Adrenal gland (tissue), 12 donors: ENCODE measurements around the gene SELENOW. TPM values are rescaled to one million over a fixed set of nuclear protein-coding genes. Genes with fewer than 3 reads are reported as not detected.

Experiments
- DNase-seq, 7 donors: peaks; one replicate each; pipeline ENCODE4 v3.0.0-alpha.2; 2019 to 2020
- H3K27ac ChIP-seq, 5 donors: fragments of 200-600 bp; sonication (generic) in 4 of 5; 1 replicate in 3 of 5; 2 replicates in 2 of 5; pipeline versions ENCODE4 v1.5.1 to v1.8.0; 2016 to 2020; ENCODE audit warnings: mild to moderate bottlenecking in 1 of 5
- H3K27me3 ChIP-seq: fragments of 200-600 bp; 2 replicates; pipeline ENCODE4 v1.8.0; 2021
- H3K36me3 ChIP-seq, 2 donors: fragments of 200-600 bp; replicated peaks in 1 of 2; 1 replicate in 1 of 2; 2 replicates in 1 of 2; pipeline versions ENCODE4 v1.5.1 to v1.8.0; 2018 to 2022
- H3K4me1 ChIP-seq, 2 donors: fragments of 200-600 bp; replicated peaks in 1 of 2; 1 replicate in 1 of 2; 2 replicates in 1 of 2; pipeline versions ENCODE4 v1.5.1 to v1.8.0; 2018 to 2021
- H3K4me3 ChIP-seq, 4 donors: fragments of 200-600 bp; sonication (generic) in 3 of 4; one replicate each; pipeline ENCODE4 v1.5.1; 2016 to 2018
- H3K9me3 ChIP-seq, 3 donors: fragments of 200-600 bp; sonication (generic) in 1 of 3; replicated peaks in 1 of 3; 1 replicate in 2 of 3; 2 replicates in 1 of 3; pipeline versions ENCODE4 v1.5.1 to v1.8.0; 2016 to 2021
- POLR2A ChIP-seq, 2 donors: fragments of 450-650 bp; IDR thresholded peaks; one replicate each; pipeline ENCODE4 v1.6.1; 2017; ENCODE audit warnings: antibody characterized with exemption in 2 of 2, mild to moderate bottlenecking in 2 of 2, moderate library complexity in 1 of 2
- WGBS, 4 donors: extraction: QIAGEN DNeasy Blood & Tissue Kit in 2 of 4; methylation state at CpG; one replicate each; pipeline versions ENCODE4 v1.1.5 to v1.1.7; 2013 to 2017; 5-methylcytosine and 5-hydroxymethylcytosine counted together
- intact Hi-C, 2 donors: fragments of 100-400 bp; cut with DNase I; formaldehyde crosslinking; loops; one replicate each; pipeline versions ENCODE4 v1.14.1 to v1.15.0; 2022 to 2023
- polyA plus RNA-seq, 3 donors: library from polyadenylated mRNA; stranded (reverse); fragments of 200-250 nt in 2 of 3; fragments of 350-450 nt in 1 of 3; fragmentation: Illumina TruSeq in 1 of 3; extraction: RNeasy Lipid Tissue Mini Kit (QIAGEN cat#74804) in 1 of 3; gene quantifications; one replicate each; pipeline ENCODE4 v1.2.3, GENCODE V29; 2013 to 2014
- total RNA-seq, 9 donors: library from RNA; depleted of rRNA in 4 of 9; stranded (reverse); fragments of >200 nt in 4 of 9; fragments of 120-200 nt in 1 of 9; fragmentation: NEBNext Ultra II Directional in 1 of 9; extraction: Animal tissue kit (Norgen Biotek cat#: 25700) in 1 of 9; gene quantifications; one replicate each; pipeline versions ENCODE4 v1.1.0 to v1.2.4, GENCODE V29; 2013 to 2023
- TF ChIP-seq, protein P1 (sequence below), 6 experiments: fragments of 450-650 bp in 4 of 6; fragments of 200-600 bp in 2 of 6; sonication (generic) in 1 of 6; IDR thresholded peaks; 1 replicate in 5 of 6; 2 replicates in 1 of 6; pipeline versions ENCODE4 v1.5.1 to v1.8.0; 2016 to 2021; ENCODE audit warnings: antibody characterized with exemption in 6 of 6, mild to moderate bottlenecking in 2 of 6, moderate library complexity in 1 of 6
- donor health status: healthy with polysubstance abuse.
- donor health status: Bipolar disorder and iron deficiency.
- donor health status: DM: yes; HTN: yes; CAD: no.
- donor health status: DM: no; HTN: no; CAD: no.
- donor health status: DM: no; HTN: no; CAD: no.
- donor health status: DM: yes; HTN: yes; CAD: no.

The SELENOW gene
- total and polyA plus RNA-seq, 12 donors = 102 to 479 (median 168) TPM

DNA sequence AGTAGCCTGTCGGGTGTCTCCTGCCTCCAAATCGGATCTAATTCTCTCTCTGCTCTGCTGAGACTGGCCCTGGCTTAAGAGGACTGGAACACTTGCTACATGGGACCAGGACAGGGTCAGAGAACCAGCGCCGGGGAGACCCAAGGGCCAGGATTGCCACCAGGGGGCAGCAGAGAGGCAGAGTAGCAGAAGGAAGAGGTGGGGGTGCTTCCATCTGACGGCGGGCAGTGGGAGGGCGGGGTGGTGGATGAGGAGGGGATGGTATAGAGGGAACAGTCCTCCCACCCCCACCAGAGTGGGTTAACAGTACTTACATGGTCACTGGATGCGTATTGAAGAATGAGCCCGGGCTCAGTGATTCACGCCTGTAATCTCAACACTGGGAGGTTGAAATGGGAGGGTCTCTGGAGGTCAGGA is 11.9 kb downstream of the SELENOW start:
- Histone ChIP-seq H3K36me3 (peaks cover 0 to 6% of the 10 kb centered on the region in 2 donors), H3K27me3 (no peaks in the 10 kb centered on the region), H3K4me1 (no peaks in the 10 kb centered on the region), H3K27ac (no peak overlapping the region), H3K9me3 (no peaks in the 10 kb centered on the region), H3K4me3 (no peak overlapping the region)
- intact Hi-C loops = no loop called here
- peak; percentile 79 to 91 (median 86) for DNase-seq
- WGBS, 4 donors = 6 to 13% (median 9%) methylated on average over 7 to 10 of the region's 10 CpGs
- TF ChIP-seq POLR2A (IDR thresholded peaks at IDR 0.05) = no peak
- TF ChIP-seq, protein P1, sequence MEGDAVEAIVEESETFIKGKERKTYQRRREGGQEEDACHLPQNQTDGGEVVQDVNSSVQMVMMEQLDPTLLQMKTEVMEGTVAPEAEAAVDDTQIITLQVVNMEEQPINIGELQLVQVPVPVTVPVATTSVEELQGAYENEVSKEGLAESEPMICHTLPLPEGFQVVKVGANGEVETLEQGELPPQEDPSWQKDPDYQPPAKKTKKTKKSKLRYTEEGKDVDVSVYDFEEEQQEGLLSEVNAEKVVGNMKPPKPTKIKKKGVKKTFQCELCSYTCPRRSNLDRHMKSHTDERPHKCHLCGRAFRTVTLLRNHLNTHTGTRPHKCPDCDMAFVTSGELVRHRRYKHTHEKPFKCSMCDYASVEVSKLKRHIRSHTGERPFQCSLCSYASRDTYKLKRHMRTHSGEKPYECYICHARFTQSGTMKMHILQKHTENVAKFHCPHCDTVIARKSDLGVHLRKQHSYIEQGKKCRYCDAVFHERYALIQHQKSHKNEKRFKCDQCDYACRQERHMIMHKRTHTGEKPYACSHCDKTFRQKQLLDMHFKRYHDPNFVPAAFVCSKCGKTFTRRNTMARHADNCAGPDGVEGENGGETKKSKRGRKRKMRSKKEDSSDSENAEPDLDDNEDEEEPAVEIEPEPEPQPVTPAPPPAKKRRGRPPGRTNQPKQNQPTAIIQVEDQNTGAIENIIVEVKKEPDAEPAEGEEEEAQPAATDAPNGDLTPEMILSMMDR (IDR thresholded peaks at IDR 0.05) = peak; percentile 58 to 89 (median 68)

DNA sequence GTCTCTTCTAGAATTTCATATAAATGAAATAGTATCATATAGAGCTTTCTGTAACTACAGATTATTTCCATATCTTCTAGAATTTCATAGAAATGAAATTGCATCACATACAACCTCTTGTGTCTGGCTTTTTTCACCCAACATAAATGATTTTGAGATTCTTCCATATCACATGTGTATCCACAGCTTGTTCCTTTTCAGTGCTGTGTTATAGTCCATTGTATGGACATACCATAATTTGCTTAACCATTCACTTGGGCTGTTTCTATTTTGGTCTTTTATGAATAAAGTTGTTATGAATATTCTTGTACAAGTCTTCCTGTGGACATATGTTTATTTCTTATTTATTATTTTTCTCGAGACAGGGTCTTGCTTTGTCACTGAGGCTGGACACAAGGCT is 14.1 kb downstream of the SELENOW start:
- H3K27me3 ChIP-seq = no peaks in the 10 kb centered on the region
- H3K9me3 ChIP-seq = no peaks in the 10 kb centered on the region
- H3K4me3 ChIP-seq = no peak overlapping the region
- no peaks in the 10 kb centered on the region for H3K4me1 ChIP-seq
- WGBS, 4 donors = 93 to 95% (median 94%) methylated on average over 1 of the region's 1 CpG
- DNase-seq = no peak
- intact Hi-C loops = no loop called here
- TF ChIP-seq POLR2A (IDR thresholded peaks at IDR 0.05) = no peak
- TF ChIP-seq, protein P1 (IDR thresholded peaks at IDR 0.05) = no peak
- no peak overlapping the region for H3K27ac ChIP-seq
- H3K36me3 ChIP-seq = no peaks in the 10 kb centered on the region

DNA sequence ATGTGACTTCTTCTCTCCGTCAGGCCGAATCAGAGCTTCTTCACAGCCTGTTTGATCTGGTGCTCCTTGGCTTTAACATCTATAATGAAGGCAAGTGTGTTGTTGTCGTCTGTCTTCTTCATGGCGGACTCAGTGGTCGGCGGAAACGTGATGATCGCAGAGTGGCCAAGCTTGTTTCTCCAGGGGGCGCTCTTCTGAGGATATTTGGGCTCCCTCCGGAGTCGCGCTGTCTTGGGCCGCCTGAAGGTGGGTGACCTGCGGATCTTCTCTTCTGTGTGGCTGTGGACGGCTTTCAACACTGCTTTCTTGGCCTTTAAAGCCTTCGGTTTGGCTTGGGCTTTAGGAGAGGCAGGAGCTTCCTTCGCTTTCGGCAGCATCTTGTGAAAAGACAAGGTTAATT is 16.0 kb downstream of the SELENOW start:
- Histone ChIP-seq H3K27ac (no peak overlapping the region), H3K27me3 (peaks cover 5% of the 10 kb centered on the region), H3K9me3 (no peaks in the 10 kb centered on the region), H3K4me3 (no peak overlapping the region), H3K4me1 (no peaks in the 10 kb centered on the region), H3K36me3 (no peaks in the 10 kb centered on the region)
- no peak for DNase-seq
- 81 to 88% (median 83%) methylated on average over 18 of the region's 18 CpGs for WGBS, 4 donors
- TF ChIP-seq, protein P1 (IDR thresholded peaks at IDR 0.05) = no peak
- no peak for TF ChIP-seq POLR2A (IDR thresholded peaks at IDR 0.05)
- intact Hi-C loops = no loop called here

DNA sequence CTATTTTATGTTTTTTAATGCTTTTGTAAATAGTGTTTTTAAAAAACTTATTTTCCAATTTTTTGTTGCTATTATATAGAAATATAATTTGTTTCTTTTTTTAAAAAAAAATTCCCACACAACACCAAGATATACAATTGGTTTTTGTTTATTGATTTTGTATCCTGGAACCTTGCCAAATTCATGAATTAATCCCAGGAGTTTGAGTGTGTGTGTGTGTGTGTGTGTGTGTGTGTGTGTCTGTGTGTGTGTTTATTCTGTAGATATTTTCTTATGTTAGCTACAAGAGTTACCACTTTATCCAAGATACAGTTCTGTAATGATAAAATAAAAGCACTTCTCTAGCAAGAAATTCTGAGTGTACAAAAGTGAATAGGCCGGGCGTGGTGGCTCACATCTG is 18.3 kb downstream of the SELENOW start:
- 86 to 91% (median 87%) methylated on average over 2 of the region's 2 CpGs for WGBS, 4 donors
- intact Hi-C loops = no loop called here

More for the DNA sequence above, 18.3 kb downstream of the SELENOW start:
- no peak for DNase-seq
- no peaks in the 10 kb centered on the region for H3K36me3 ChIP-seq
- H3K9me3 ChIP-seq = no peaks in the 10 kb centered on the region
- H3K27me3 ChIP-seq = peaks cover 5% of the 10 kb centered on the region
- no peaks in the 10 kb centered on the region for H3K4me1 ChIP-seq
- no peak overlapping the region for H3K4me3 ChIP-seq
- H3K27ac ChIP-seq = no peak overlapping the region
- no peak for TF ChIP-seq POLR2A (IDR thresholded peaks at IDR 0.05)
- TF ChIP-seq, protein P1 (IDR thresholded peaks at IDR 0.05) = no peak
